Activated naive CD4-positive, alpha-beta T cell treated with anti-CD3 and anti-CD28 coated beads for 36 hours (primary cell): ENCODE results near the gene PDE2A. TPM values are rescaled to one million over a fixed set of nuclear protein-coding genes. Genes with fewer than 3 reads are reported as not detected.

ENCODE experiments used
- CTCF ChIA-PET: fragments of 350-600 bp; sonication (Branson Sonifier 250); formaldehyde crosslinking; loops from one replicate; lab custom pipeline; 2021; ENCODE audit warnings: antibody characterized with exemption; lab: Charles Lee
- DNase-seq: peaks from one replicate; pipeline ENCODE4 v3.0.0-alpha.2; 2020
- H3K27ac Mint-ChIP-seq: one replicate; pipeline ENCODE4 v1.8.0; 2021; ENCODE audit warnings: mild to moderate bottlenecking, mixed read lengths
- H3K27me3 Mint-ChIP-seq: one replicate; pipeline ENCODE4 v1.8.0; 2021; ENCODE audit warnings: low read depth, mixed read lengths
- H3K36me3 Mint-ChIP-seq: one replicate; pipeline ENCODE4 v1.8.0; 2021; ENCODE audit warnings: low read depth, mixed read lengths
- H3K4me1 Mint-ChIP-seq: one replicate; pipeline ENCODE4 v1.8.0; 2021; ENCODE audit warnings: low read depth, mixed read lengths
- H3K4me3 Mint-ChIP-seq: one replicate; pipeline ENCODE4 v1.8.0; 2021; ENCODE audit warnings: mild to moderate bottlenecking, moderate library complexity, mixed read lengths
- H3K9me3 Mint-ChIP-seq: one replicate; pipeline ENCODE4 v1.8.0; 2021; ENCODE audit warnings: mixed read lengths
- intact Hi-C: fragments of 100-400 bp; cut with micrococcal nuclease; formaldehyde crosslinking; loops from one replicate; pipeline ENCODE4 v1.15.1; 2023
- total RNA-seq, 2 experiments: library from RNA; stranded (reverse); gene quantifications; one replicate each; pipeline ENCODE4 v1.2.3, GENCODE V29; 2021

The PDE2A gene
- 1 to 10 TPM in 1 of 2 experiments, under 1 TPM in 1; 0.69 to 1.1 TPM for total RNA-seq

DNA sequence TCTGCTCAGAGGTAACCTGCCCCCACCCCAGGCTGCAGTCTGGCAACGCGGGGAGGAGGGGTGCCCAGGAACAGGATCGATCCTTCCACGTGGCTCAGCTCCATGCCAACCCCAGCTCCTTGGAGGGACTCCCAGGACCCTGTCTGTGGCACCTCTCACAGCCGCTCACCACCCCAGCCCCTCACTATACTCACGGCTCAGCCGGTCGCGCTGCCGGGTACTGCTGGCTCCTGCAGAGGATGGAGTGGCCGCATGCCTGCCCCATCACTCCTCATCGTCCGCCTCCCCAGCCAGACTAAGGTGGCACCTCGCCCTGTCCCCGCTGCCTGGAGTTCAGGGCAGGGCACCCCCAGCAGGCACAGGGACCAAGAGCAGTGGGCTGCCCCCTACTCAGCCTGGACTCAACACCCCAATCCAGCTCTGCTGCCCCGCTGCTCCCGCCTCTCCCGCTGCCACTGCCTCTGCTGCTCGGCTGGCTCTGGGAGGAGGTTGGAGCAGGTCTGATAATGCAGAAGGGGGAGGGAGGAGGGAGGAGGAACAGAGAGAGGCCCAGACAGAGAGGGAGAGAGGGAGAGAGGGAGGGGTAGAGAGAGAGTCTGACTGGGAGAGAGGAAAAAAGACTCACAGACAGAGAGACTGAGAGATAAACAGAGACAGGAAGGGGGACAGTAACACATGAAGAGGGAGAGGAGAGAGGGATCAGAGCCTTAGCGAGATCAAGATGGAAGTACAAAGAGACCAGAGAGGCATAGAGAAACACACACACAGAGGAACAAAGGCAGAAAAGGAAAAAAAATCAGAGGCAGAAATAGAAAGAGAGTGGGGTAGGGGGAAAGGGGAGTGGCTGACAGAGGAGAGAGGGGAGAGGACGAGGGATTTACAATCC is at the start of gene PDE2A:
PDE2A (minus strand) TSS at position 480 of the 886 bp plus-strand sequence; CDS start at position 265, 215 bp downstream.
- no peak for DNase-seq
- H3K36me3 Mint-ChIP-seq = no peaks in the 10 kb centered on the region
- H3K9me3 Mint-ChIP-seq = no peaks in the 10 kb centered on the region
- H3K4me1 Mint-ChIP-seq = no peaks in the 10 kb centered on the region
- no peak within 1 kb of the TSS for H3K27ac Mint-ChIP-seq
- peaks cover 54% of the 10 kb centered on the region for H3K27me3 Mint-ChIP-seq
- CTCF ChIA-PET = no interaction called here
- H3K4me3 Mint-ChIP-seq = no peak within 1 kb of the TSS
- intact Hi-C loops = no loop called here

- DNase-seq = no peak
- intact Hi-C loops = loop anchor here (5.0 to 10.0 kb wide), 2 partner anchors 421 to 519 kb away; partner anchors contain the start of gene FCHSD2
- Mint-ChIP-seq H3K36me3 (peaks cover 3% of the 10 kb centered on the region), H3K4me3 (no peak overlapping the region), H3K27me3 (no peaks in the 10 kb centered on the region), H3K4me1 (peaks cover 42% of the 10 kb centered on the region), H3K27ac (peak overlapping the region; percentile 95), H3K9me3 (no peaks in the 10 kb centered on the region)
- CTCF ChIA-PET = interaction anchor here (0.8 to 11.6 kb wide), 7 partner anchors 11 to 454 kb away, joined by 3 to 161 read pairs (median 5); partner anchors contain the start of genes ATG16L2 and STARD10
Observed at GRCh38 chr11:72723508-72723907, 49.3 kb upstream of the PDE2A start.

DNA sequence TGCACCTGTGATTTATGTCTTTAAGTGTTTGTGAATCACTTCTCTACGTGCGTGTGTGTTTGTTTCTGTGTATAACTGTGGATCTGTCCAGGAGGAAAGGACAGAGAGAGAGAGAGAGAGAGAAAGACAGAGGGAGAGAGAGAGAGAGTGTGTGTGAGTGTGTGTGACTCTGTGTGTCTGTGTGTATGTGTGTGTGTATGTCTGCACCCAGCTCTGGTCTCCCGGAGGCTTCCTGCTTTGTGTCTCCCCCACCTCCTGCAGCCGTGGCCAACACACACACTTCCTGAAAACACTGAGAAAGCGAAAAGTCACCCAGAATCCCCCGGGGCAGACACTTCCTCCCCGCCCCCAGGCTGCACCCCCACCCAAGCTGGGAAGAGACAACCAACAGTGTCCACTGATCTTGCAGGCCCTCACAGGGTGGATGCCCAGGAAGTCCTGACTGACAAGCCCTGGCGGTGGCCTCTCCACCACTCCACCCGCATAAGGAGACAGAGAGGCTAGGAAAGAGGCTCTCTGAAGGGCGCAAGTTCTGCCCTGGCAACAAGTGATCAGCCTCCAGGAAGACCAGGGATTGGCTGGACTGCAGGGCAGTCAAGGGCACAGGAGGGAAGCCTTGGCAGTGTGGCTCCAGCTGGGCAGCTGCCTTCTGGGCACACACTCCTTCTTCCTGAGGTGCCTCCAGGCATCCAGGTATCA is 48.0 kb upstream of the PDE2A start:
- H3K27ac Mint-ChIP-seq = peak overlapping the region; percentile 95
- DNase-seq = peak; percentile 93
- H3K4me1 Mint-ChIP-seq = peaks cover 49% of the 10 kb centered on the region
- CTCF ChIA-PET = interaction anchor here (0.7 to 11.6 kb wide), 5 partner anchors 12 to 92 kb away, joined by 3 to 161 read pairs (median 15); partner anchors contain the start of genes ATG16L2 and STARD10
- H3K9me3 Mint-ChIP-seq = no peaks in the 10 kb centered on the region
- intact Hi-C loops = loop anchor here (1.0 to 10.0 kb wide), 4 partner anchors 14 to 520 kb away; partner anchors contain the start of gene FCHSD2
- H3K4me3 Mint-ChIP-seq = peak overlapping the region; percentile 90
- H3K27me3 Mint-ChIP-seq = no peaks in the 10 kb centered on the region
- peaks cover 3% of the 10 kb centered on the region for H3K36me3 Mint-ChIP-seq

GRCh38 chr11:72721689-72722049 is 47.4 kb upstream of the PDE2A start:
- intact Hi-C loops = loop anchor here (1.0 to 10.0 kb wide), 4 partner anchors 15 to 521 kb away; partner anchors contain the start of gene FCHSD2
- no peaks in the 10 kb centered on the region for H3K27me3 Mint-ChIP-seq
- peaks cover 49% of the 10 kb centered on the region for H3K4me1 Mint-ChIP-seq
- CTCF ChIA-PET = interaction anchor here (3.8 to 11.6 kb wide), 3 partner anchors 13 to 92 kb away, joined by 15 to 161 read pairs (median 58); partner anchors contain the start of genes ATG16L2 and STARD10
- H3K36me3 Mint-ChIP-seq = peaks cover 3% of the 10 kb centered on the region
- H3K4me3 Mint-ChIP-seq = peak overlapping the region; percentile 90
- peak overlapping the region; percentile 95 for H3K27ac Mint-ChIP-seq
- no peaks in the 10 kb centered on the region for H3K9me3 Mint-ChIP-seq
- peak; percentile 53 for DNase-seq

DNA sequence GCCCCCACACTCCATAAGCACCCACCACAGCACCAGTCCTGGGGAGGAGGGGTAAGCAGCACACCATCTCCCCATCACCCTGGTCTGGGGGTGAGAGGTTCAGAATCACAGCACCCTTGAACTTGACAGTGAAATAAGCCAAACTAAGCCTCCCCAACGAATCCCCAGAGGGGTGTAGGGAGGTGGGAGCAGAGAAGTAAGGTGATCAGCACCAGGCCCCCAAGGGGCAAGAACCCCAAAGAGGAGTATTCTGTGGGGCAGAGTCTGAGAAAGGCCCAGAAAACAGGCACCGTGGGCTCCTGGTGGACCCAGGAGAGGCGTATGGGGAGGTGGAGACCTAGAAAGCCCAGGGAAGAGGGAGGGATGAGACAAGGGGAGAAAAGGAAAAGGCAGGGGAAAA is 47.1 kb upstream of the PDE2A start:
- Mint-ChIP-seq H3K4me1 (peaks cover 49% of the 10 kb centered on the region), H3K27me3 (no peaks in the 10 kb centered on the region), H3K27ac (peak overlapping the region; percentile 95), H3K36me3 (peaks cover 3% of the 10 kb centered on the region), H3K4me3 (peak overlapping the region; percentile 90), H3K9me3 (no peaks in the 10 kb centered on the region)
- DNase-seq = no peak
- intact Hi-C loops = loop anchor here (5.0 to 10.0 kb wide), 2 partner anchors 424 to 521 kb away; partner anchors contain the start of gene FCHSD2
- CTCF ChIA-PET = interaction anchor here (1.4 to 11.6 kb wide), 4 partner anchors 13 to 93 kb away, joined by 4 to 161 read pairs (median 36); partner anchors contain the start of genes ATG16L2 and STARD10

DNA sequence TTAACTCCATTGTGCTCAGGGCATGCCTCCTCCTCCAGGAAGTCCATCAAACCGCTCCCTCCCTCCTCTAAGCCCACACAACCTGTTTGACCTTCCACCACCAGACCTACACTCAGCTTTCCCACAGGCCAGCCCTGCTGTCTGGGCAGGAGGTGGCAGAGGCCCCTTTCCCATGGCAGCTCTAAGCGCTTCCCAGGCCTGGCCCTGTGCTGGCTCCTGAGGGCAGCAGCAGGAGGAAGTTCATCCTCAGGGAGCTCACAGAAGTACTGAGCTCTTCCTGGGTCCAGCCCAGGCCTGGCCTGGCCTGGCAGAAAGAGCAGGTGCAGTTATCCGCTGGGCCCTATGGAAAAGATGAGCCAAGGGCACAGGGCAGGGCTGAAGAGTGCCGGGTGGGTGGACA is 46.6 kb upstream of the PDE2A start:
- H3K4me1 Mint-ChIP-seq = peaks cover 52% of the 10 kb centered on the region
- intact Hi-C loops = loop anchor here (5.0 to 10.0 kb wide), 2 partner anchors 424 to 522 kb away; partner anchors contain the start of gene FCHSD2
- peak overlapping the region; percentile 90 for H3K4me3 Mint-ChIP-seq
- DNase-seq = no peak
- no peaks in the 10 kb centered on the region for H3K9me3 Mint-ChIP-seq
- peak overlapping the region; percentile 95 for H3K27ac Mint-ChIP-seq
- peaks cover 3% of the 10 kb centered on the region for H3K36me3 Mint-ChIP-seq
- H3K27me3 Mint-ChIP-seq = no peaks in the 10 kb centered on the region
- CTCF ChIA-PET = interaction anchor here (0.7 to 11.6 kb wide), 4 partner anchors 36 to 191 kb away, joined by 4 to 161 read pairs (median 10); partner anchors contain the start of genes ATG16L2 and STARD10

- Mint-ChIP-seq H3K4me1 (peaks cover 48% of the 10 kb centered on the region), H3K27ac (peak overlapping the region; percentile 95), H3K36me3 (peaks cover 3% of the 10 kb centered on the region), H3K4me3 (peak overlapping the region; percentile 90), H3K27me3 (no peaks in the 10 kb centered on the region), H3K9me3 (no peaks in the 10 kb centered on the region)
- CTCF ChIA-PET = interaction anchor here (0.7 to 11.6 kb wide), 4 partner anchors 36 to 191 kb away, joined by 4 to 161 read pairs (median 10); partner anchors contain the start of genes ATG16L2 and STARD10
- no peak for DNase-seq
- intact Hi-C loops = loop anchor here (5.0 to 10.0 kb wide), 2 partner anchors 425 to 522 kb away; partner anchors contain the start of gene FCHSD2
Observed at GRCh38 chr11:72720047-72720446, 45.8 kb upstream of the PDE2A start.

DNA sequence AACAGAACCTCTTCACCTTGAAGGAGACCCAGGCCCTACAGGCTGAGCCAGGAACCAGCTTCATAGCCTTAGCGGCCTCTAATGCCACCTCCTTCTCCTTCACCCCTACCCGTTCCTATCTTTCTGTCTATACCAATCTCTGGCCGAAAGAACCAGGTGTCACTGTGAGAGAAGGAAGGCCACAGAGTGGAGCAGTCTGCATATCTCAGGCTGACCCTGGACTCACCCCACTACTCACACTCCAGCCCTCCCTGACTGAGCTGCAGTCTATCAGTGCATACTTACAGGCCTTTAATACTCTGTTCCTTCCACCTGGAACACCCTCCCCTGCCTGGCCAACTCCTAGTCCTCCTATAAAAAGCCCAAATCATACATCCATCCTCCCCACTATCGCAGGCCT is 45.3 kb upstream of the PDE2A start:
- Mint-ChIP-seq H3K9me3 (no peaks in the 10 kb centered on the region), H3K27me3 (no peaks in the 10 kb centered on the region), H3K4me3 (peak overlapping the region; percentile 90), H3K27ac (peak overlapping the region; percentile 16), H3K4me1 (peaks cover 51% of the 10 kb centered on the region), H3K36me3 (peaks cover 3% of the 10 kb centered on the region)
- no peak for DNase-seq
- intact Hi-C loops = no loop called here
- CTCF ChIA-PET = interaction anchor here (11.6 kb wide), 1 partner anchor 73 kb away, joined by 161 read pairs; the partner anchor contains the start of gene STARD10

- Mint-ChIP-seq H3K4me1 (peaks cover 51% of the 10 kb centered on the region), H3K27ac (peak overlapping the region; percentile 16), H3K27me3 (no peaks in the 10 kb centered on the region), H3K36me3 (peaks cover 3% of the 10 kb centered on the region), H3K9me3 (no peaks in the 10 kb centered on the region), H3K4me3 (no peak overlapping the region)
- intact Hi-C loops = no loop called here
- no peak for DNase-seq
- CTCF ChIA-PET = interaction anchor here (11.6 kb wide), 1 partner anchor 73 kb away, joined by 161 read pairs; the partner anchor contains the start of gene STARD10
Observed at GRCh38 chr11:72719144-72719543, 44.9 kb upstream of the PDE2A start.

GRCh38 chr11:72718101-72718501 is 43.9 kb upstream of the PDE2A start:
- H3K27me3 Mint-ChIP-seq = no peaks in the 10 kb centered on the region
- CTCF ChIA-PET = interaction anchor here (11.6 kb wide), 1 partner anchor 74 kb away, joined by 161 read pairs; the partner anchor contains the start of gene STARD10
- no peak for DNase-seq
- H3K4me1 Mint-ChIP-seq = peaks cover 51% of the 10 kb centered on the region
- H3K36me3 Mint-ChIP-seq = peaks cover 3% of the 10 kb centered on the region
- intact Hi-C loops = no loop called here
- no peak overlapping the region for H3K4me3 Mint-ChIP-seq
- no peak overlapping the region for H3K27ac Mint-ChIP-seq
- H3K9me3 Mint-ChIP-seq = no peaks in the 10 kb centered on the region

DNA sequence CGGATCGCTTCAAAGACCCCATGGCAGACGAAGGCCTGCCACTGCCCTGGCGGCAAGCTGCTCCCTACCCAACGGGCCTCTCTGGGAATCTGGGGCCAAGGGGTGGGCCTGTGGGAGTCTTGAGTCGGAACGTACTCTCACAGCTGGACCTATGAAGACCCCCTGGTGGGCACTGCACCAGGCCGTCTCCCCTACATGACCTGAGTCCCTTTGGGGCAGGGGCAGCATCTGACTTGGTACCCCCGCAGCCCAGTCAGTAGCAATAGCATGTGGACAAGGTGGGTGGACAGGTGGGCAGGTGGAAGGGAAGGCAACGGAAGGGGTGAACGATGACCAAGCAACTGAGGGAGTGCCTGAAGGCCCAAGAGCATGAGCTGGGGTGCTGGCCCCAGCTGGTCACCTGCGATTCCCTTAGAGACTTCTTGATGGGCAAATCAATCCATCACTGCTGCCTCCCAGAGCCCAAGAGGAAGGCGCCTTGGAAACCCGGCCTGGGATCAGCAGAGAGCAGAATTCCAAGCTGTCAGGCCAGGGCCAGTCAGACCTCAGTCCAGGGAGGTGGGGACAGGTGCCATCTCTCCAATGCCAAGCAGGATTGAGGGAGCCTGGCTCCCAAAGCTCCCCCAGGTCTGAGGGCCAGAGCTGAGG is 42.7 kb upstream of the PDE2A start:
- H3K4me1 Mint-ChIP-seq = peaks cover 44% of the 10 kb centered on the region
- no peak for DNase-seq
- intact Hi-C loops = no loop called here
- no peaks in the 10 kb centered on the region for H3K27me3 Mint-ChIP-seq
- no peak overlapping the region for H3K4me3 Mint-ChIP-seq
- CTCF ChIA-PET = interaction anchor here (0.6 to 1.6 kb wide), 3 partner anchors 8 to 277 kb away, joined by 3 to 5 read pairs (median 3); no protein-coding TSS in a partner anchor
- H3K9me3 Mint-ChIP-seq = no peaks in the 10 kb centered on the region
- H3K36me3 Mint-ChIP-seq = peaks cover under 1% of the 10 kb centered on the region
- H3K27ac Mint-ChIP-seq = no peak overlapping the region
